Measurements from ENCODE around the gene RPN2.
"Not testable (repeated sequence)": the region's sequence is repeated elsewhere in the genome, so short reads cannot be mapped to it uniquely, and the experiment has no call there.

The RPN2 gene

GRCh38 chr20:37178839-37179682 is at the start of gene RPN2, which contains the start of gene MROH8:
RPN2 (plus strand) TSS chr20:37179330; CDS start chr20:37179357, 27 bp downstream.
MROH8 (minus strand) TSS chr20:37179548.
- peak; percentile 93 for DNase-seq (ENCODE audit: low read depth, low spot score)

GRCh38 chr20:37131486-37131885 is 47.6 kb upstream of the RPN2 start:
- DNase-seq (ENCODE audit: low read depth, low spot score): peak; percentile 7

GRCh38 chr20:37133952-37134351 is 45.2 kb upstream of the RPN2 start:
- no peak for DNase-seq (ENCODE audit: low read depth, low spot score)

DNA sequence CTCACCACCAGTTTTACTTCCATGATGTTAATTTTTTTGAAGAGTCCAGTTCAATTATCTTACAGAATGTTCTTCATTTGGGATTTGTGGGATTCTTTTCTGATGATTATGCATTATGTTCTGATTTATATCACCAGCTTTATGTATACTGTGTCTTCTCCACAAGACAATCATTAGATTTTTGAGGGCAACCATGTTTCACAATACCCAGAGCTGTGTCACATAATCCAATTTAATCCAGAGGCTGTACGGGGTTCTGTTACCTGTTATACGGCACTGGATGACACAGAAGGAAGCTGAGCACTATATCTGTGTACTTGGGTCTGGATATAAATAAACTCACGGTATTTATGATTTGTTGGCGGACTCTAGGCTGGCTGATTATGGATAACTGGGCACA is 41.6 kb upstream of the RPN2 start:
- DNase-seq (ENCODE audit: low read depth, low spot score): no peak

- DNase-seq (ENCODE audit: low read depth, low spot score): no peak
These were observed 36.4 kb upstream of the RPN2 start for GRCh38 chr20:37142708-37143107.

DNA sequence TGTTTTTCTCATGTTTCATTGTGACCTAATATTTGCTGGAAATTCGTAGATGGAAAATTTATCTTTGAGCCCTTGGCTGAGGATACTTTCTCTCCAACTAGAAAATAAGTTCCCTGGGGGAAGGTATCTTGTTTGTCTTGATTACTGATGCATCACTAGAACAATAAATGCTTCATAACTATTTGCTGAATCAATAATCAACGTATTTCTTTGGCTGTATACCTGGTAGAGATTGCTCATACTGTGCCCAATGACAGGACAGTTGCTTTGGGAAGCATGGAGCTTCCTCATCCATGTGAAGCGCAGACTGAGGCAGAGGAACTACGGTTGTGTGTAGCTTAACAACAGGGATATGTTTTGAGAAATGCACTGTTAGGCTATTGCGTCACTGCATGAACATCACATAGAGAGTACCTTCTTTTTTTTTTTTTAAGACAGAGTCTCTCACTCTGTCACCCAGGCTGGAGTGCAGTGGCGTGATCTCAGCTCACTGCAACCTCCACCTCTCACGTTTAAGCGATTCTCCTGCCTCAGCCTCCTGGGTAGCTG is 34.2 kb upstream of the RPN2 start:
- DNase-seq (ENCODE audit: low read depth, low spot score): no peak

DNA sequence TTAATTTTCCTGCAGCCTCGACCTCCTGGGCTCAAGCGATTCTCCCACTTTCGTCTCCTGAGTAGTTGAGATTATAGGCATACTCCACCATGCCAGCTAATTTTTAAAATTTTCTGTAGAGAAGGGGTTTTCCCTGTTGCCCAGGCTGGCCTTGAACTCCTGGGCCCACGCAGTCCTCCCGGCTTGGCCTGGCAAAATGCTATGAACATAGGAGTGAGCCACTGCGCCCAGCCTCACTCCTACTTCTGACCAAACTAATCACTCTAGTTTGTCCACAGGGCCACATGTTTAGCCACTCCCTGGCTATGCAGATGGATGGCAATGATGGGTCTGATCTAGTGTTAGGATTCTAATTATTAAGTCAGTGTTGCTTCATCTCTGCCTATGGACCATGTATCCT is 31.9 kb upstream of the RPN2 start:
- DNase-seq (ENCODE audit: low read depth, low spot score): no peak

DNA sequence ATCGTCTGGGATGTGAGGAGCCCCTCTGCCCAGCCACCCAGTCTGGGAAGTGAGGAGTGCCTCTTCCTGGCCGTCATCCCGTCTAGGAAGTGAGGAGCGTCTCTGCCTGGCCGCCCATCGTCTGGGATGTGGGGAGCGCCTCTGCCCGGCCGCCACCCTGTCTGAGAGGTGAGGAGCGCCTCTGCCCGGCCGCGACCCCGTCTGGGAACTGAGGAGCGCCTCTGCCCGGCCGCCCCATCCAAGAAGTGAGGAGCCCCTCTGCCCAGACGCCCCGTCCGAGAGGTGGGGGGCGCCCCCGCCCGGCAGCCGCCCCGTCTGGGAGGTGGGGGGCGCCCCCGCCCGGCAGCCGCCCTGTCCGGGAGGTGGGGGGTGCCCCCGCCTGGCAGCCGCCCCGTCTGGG is 28.3 kb upstream of the RPN2 start:
- not testable (repeated sequence) for DNase-seq (ENCODE audit: low read depth, low spot score)

DNA sequence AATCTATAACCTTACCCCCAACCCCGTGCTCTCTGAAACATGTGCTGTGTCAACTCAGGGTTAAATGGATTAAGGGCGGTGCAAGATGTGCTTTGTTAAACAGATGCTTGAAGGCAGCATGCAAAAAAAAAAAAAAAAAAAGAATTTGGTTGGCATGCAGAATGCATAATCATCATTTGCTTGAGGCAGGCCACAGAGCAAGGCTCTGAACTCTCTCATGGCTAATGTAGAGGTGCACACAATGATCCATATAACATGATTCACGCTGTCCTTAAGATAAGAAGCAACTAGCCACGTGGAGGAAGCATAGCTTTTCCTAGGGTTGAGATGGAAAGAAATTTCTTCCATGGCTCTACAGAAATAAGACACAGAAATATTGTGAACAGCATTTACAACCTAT is 27.6 kb upstream of the RPN2 start:
- DNase-seq (ENCODE audit: low read depth, low spot score): no peak

DNA sequence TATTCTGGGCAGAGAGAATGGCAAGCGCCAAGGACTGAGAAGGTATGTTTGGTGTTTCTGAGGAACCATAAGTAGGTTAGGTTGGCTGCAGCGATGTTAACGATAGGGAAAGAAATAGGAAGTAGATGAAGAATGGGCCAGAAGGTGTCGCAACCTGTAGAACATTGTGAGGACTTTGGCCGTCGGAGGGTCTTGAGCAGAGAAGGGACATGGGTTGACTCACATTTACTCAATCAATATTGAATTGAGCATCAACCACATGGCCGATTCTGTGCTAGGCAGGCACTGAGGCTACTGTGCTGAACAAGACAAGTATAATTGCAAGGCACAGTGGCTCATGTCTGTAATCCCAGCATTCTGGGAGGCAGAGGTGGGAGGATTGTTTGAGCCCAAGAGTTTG is 26.8 kb upstream of the RPN2 start:
- DNase-seq (ENCODE audit: low read depth, low spot score): no peak

DNA sequence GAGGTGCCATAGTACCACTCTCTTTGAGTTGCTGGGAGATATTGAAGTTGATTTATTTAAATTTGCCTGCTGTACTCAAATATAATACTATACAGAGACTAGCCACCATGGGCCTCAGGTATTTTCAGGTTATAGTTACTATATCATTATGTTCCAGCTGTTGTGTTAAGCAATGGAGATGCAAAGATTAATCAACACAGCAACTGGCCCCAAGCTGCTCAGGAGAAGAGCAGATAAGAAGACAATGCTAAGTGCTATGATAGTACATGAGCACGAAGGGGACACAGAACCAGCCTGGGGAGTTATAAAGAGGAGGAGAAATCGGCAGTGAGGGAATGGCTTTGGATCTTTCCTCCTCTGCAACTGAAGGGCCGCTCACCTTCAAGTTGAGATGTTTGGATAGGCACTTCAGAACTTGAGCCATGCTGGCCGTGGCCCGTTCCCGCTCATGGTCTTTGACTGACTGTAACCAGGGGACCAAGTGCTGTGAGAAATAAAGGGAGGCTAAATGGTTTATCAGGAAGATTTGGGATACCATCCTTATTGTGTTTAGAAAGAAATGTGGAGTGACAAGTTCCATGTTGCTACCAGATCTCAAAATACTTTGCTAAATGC is 24.3 kb upstream of the RPN2 start:
- DNase-seq (ENCODE audit: low read depth, low spot score): no peak

DNA sequence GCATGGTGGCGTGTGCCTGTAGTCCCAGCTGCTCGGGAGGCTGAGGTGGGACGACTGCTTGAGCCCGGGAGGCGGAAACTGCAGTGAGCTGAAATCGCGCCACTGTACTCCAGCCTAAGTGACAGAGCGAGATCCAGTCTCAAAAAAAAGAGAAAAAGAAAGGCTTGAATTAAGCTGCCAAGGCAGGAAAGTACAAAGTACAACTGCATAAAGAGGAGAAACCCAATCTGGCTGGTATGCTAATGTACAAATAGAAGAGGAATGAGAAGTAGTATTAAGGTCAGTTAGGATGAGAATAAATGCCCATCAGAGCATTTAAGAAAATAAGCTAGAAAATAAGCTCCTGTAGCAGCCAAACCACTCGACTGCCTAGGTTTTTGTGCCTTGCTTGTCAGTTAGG is 23.1 kb upstream of the RPN2 start:
- no peak for DNase-seq (ENCODE audit: low read depth, low spot score)

- DNase-seq (ENCODE audit: low read depth, low spot score): no peak
These were observed 20.9 kb upstream of the RPN2 start for GRCh38 chr20:37158248-37158647.

- no peak for DNase-seq (ENCODE audit: low read depth, low spot score)
These were observed 18.4 kb upstream of the RPN2 start for GRCh38 chr20:37160683-37161082.

GRCh38 chr20:37161830-37162549 is 17.1 kb upstream of the RPN2 start:
- DNase-seq (ENCODE audit: low read depth, low spot score): no peak

DNA sequence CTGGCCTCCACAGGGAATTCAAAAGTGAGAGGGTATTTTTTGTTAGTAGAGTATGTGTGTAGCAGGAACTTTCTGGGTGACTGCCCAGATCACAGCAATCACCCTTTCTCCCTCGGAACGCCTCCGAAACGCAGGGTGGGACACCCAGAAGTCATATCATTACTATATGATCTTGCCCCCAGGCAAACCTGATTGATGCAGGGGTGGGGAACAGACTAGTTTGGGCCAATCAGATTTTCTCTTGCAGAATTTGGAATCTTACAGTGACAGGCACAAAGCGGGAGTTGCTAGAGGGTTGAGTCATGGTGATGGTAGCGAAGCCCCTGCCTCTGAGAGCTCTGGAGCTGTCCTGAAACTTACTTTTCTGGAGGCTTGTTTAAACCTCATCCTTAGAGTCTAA is 16.5 kb upstream of the RPN2 start:
- no peak for DNase-seq (ENCODE audit: low read depth, low spot score)

- DNase-seq (ENCODE audit: low read depth, low spot score): no peak
These were observed 15.1 kb upstream of the RPN2 start for GRCh38 chr20:37163832-37164554.

GRCh38 chr20:37165031-37165430 is 14.1 kb upstream of the RPN2 start:
- DNase-seq (ENCODE audit: low read depth, low spot score): no peak

GRCh38 chr20:37166867-37167266 is 12.3 kb upstream of the RPN2 start:
- no peak for DNase-seq (ENCODE audit: low read depth, low spot score)

DNA sequence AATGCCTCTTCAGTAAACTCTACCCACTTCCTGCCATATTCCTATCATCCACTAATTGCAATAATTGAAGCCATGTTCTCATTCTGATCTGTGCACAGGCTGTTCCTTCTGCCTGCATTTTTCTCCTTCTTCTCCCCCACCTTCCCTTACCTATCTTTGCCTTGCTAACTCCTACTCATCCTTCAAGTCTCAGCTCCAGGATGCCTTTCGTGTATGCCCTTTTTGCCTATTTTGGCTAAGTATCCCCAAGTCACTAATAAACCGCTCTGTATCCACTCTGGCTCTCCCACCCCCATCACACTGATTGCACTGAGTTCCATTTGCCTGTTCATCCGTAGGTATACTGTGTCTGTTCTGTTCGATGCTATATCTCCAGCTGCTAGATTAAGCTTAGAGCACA is 6.3 kb upstream of the RPN2 start:
- no peak for DNase-seq (ENCODE audit: low read depth, low spot score)

DNA sequence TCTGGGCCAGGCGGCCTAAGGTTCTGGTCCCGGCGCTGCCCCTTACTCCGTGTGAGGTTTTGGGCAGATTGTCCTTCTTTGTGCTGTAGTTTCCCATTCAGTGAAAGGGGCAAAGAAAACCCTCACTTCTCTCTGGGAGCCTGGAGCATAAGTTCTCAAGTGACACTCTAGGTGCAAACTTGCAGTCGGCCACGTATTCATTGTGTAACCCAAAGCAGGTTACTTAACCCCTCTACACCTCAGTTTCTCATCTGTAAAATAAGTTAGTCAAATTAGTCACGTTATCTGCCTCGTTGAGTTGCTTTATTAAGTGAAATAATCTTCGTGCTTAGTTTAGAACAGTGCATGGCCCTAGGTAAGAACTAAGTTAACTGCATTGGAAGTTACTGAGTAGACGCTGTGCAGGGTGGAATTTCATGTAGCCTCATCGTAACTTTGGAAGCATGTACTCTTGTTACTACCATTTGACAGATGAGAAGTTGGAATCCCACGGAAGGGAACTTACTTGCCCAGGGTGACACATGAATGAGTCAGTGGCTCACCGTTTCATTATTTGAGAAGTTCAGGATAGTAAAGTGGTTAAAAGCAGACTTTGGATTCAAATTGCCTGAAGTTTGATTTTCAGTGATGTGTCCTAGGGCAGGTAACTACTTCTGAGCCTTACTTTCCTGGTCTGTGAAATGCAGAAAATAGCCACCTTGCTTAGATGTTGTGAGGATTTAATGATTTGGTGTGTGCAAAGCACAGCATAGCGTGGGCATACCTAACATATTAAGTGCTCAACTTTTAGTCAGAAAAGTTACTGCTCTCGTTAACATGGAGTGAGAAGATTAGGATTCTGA is 774 bp downstream of the RPN2 start:
- DNase-seq (ENCODE audit: low read depth, low spot score): no peak

Data from smooth muscle cell of the brain vasculature (primary cell).